Measurements from ENCODE around the gene PDGFC.
"Not testable (repeated sequence)": the region's sequence is repeated elsewhere in the genome, so short reads cannot be mapped to it uniquely, and the experiment has no call there.

The PDGFC gene

GRCh38 chr4:156870861-156871260 is 100.7 kb downstream of the PDGFC start:
- no peak overlapping the region for H3K4me3 ChIP-seq (ENCODE audit: low read depth, low read length)
- TF ChIP-seq CTCF (IDR thresholded peaks at IDR 0.05; ENCODE audit: low read depth, low read length), result no peak

- H3K4me3 ChIP-seq (ENCODE audit: low read depth, low read length), result no peak overlapping the region
- TF ChIP-seq CTCF (IDR thresholded peaks at IDR 0.05; ENCODE audit: low read depth, low read length), result no peak
Observed at GRCh38 chr4:156870131-156870530, 101.5 kb downstream of the PDGFC start.

- not testable (repeated sequence) for H3K4me3 ChIP-seq (ENCODE audit: low read depth, low read length)
Observed at GRCh38 chr4:156866088-156866487, 105.5 kb downstream of the PDGFC start.

GRCh38 chr4:156865451-156865850 is 106.1 kb downstream of the PDGFC start:
- TF ChIP-seq CTCF (IDR thresholded peaks at IDR 0.05; ENCODE audit: low read depth, low read length), result no peak
- no peak overlapping the region for H3K4me3 ChIP-seq (ENCODE audit: low read depth, low read length)

- no peak overlapping the region for H3K4me3 ChIP-seq (ENCODE audit: low read depth, low read length)
- no peak for TF ChIP-seq CTCF (IDR thresholded peaks at IDR 0.05; ENCODE audit: low read depth, low read length)
Observed at GRCh38 chr4:156858071-156858470, 113.5 kb downstream of the PDGFC start.

- no peak overlapping the region for H3K4me3 ChIP-seq (ENCODE audit: low read depth, low read length)
- TF ChIP-seq CTCF (IDR thresholded peaks at IDR 0.05; ENCODE audit: low read depth, low read length), result no peak
Observed at GRCh38 chr4:156838761-156839160, 132.8 kb downstream of the PDGFC start.

- no peak overlapping the region for H3K4me3 ChIP-seq (ENCODE audit: low read depth, low read length)
- no peak for TF ChIP-seq CTCF (IDR thresholded peaks at IDR 0.05; ENCODE audit: low read depth, low read length)
Observed at GRCh38 chr4:156837625-156838345, 133.8 kb downstream of the PDGFC start.

- no peak for TF ChIP-seq CTCF (IDR thresholded peaks at IDR 0.05; ENCODE audit: low read depth, low read length)
- no peak overlapping the region for H3K4me3 ChIP-seq (ENCODE audit: low read depth, low read length)
Observed at GRCh38 chr4:156832886-156833285, 138.7 kb downstream of the PDGFC start.
